MM.1S (cell line): Measurements from ENCODE around the gene EFCAB14.

Experiments
- DNase-seq: peaks from one replicate; pipeline ENCODE4 v3.0.0-alpha.2; 2015
- H2AFZ ChIP-seq: fragments of 300-600 bp; sonication (generic); 2 replicates; pipeline ENCODE4 v1.6.0; 2016; ENCODE audit warnings: antibody characterized with exemption, low read length
- H3F3A ChIP-seq: fragments of 300-600 bp; sonication (generic); 2 replicates; pipeline ENCODE4 v1.6.1; 2016; ENCODE audit warnings: mild to moderate bottlenecking, antibody characterized with exemption, low read length, moderate library complexity, mixed read lengths; ENCODE audit not compliant: insufficient read depth
- H3K27ac ChIP-seq: fragments of 300-600 bp; sonication (generic); 2 replicates; pipeline ENCODE4 v1.5.1; 2016; ENCODE audit warnings: mild to moderate bottlenecking, low read length
- H3K27me3 ChIP-seq: fragments of 300-600 bp; sonication (generic); replicated peaks from 2 replicates; pipeline ENCODE4 v1.6.0; 2016; ENCODE audit warnings: low read length; ENCODE audit not compliant: insufficient read depth
- H3K36me3 ChIP-seq: fragments of 300-600 bp; sonication (generic); replicated peaks from 2 replicates; pipeline ENCODE4 v1.6.1; 2016; ENCODE audit warnings: mild to moderate bottlenecking, low read length, mixed read lengths; ENCODE audit not compliant: insufficient read depth
- H3K4me1 ChIP-seq: fragments of 300-600 bp; sonication (generic); 2 replicates; pipeline ENCODE4 v1.6.1; 2016; ENCODE audit warnings: low read length, mixed read lengths
- H3K4me2 ChIP-seq: fragments of 300-600 bp; sonication (generic); 2 replicates; pipeline ENCODE4 v1.6.0; 2016; ENCODE audit warnings: low read depth, low read length
- H3K4me3 ChIP-seq: fragments of 300-600 bp; sonication (generic); 2 replicates; pipeline ENCODE4 v1.5.1; 2016; ENCODE audit warnings: low read length, mixed read lengths
- H3K79me2 ChIP-seq: fragments of 300-600 bp; sonication (generic); 2 replicates; pipeline ENCODE4 v1.6.1; 2016; ENCODE audit warnings: mixed run types, low read length, mixed read lengths
- H3K9ac ChIP-seq: fragments of 300-600 bp; sonication (generic); 2 replicates; pipeline ENCODE4 v1.6.1; 2016; ENCODE audit warnings: low read length, mixed read lengths
- H3K9me2 ChIP-seq: fragments of 300-600 bp; sonication (generic); replicated peaks from 2 replicates; pipeline ENCODE4 v1.6.1; 2016; ENCODE audit warnings: mild to moderate bottlenecking, low read length, mixed read lengths; ENCODE audit not compliant: insufficient read depth
- H3K9me3 ChIP-seq: fragments of 300-600 bp; sonication (generic); replicated peaks from 2 replicates; pipeline ENCODE4 v1.6.1; 2016; ENCODE audit warnings: mild to moderate bottlenecking, low read length, mixed read lengths; ENCODE audit not compliant: insufficient read depth
- H4K20me1 ChIP-seq: fragments of 300-600 bp; sonication (generic); 2 replicates; pipeline ENCODE4 v1.6.1; 2016; ENCODE audit warnings: mild to moderate bottlenecking, low read length, moderate library complexity, mixed read lengths; ENCODE audit not compliant: insufficient read depth
- CTCF ChIP-seq: fragments of 300-600 bp; sonication (generic); IDR thresholded peaks from 2 replicates; pipeline ENCODE4 v1.5.1; 2016; ENCODE audit warnings: antibody characterized with exemption, low read length, mixed read lengths
- EZH2 ChIP-seq: fragments of 300-600 bp; sonication (generic); optimal IDR thresholded peaks from 2 replicates; pipeline ENCODE3; 2017; ENCODE audit warnings: low read depth, mild to moderate bottlenecking, antibody characterized with exemption, low read length, mixed read lengths
- EZH2phosphoT487 ChIP-seq: fragments of 300-600 bp; sonication (generic); IDR thresholded peaks from 2 replicates; pipeline ENCODE4 v1.6.1; 2018; ENCODE audit warnings: antibody characterized with exemption, low read length

Gene EFCAB14

GRCh38 chr1:46646331-46646730 lies 72.6 kb downstream of the EFCAB14 start:
- no peak for DNase-seq
- Histone ChIP-seq H3K4me2 (no peak overlapping the region), H3K9me3 (no peaks in the 10 kb centered on the region), H3K36me3 (0 out of 2 replicates have a peak, but pooled peaks cover 4% of the 10 kb centered on the region), H4K20me1 (no peaks in the 10 kb centered on the region), H3K4me1 (no peaks in the 10 kb centered on the region), H3K4me3 (no peak overlapping the region), H3K9ac (no peak overlapping the region), H3F3A (no peaks in the 10 kb centered on the region), H2AFZ (no peak overlapping the region), H3K27ac (no peak overlapping the region), H3K27me3 (no peaks in the 10 kb centered on the region), H3K79me2 (no peaks in the 10 kb centered on the region), H3K9me2 (no peaks in the 10 kb centered on the region)
- TF ChIP-seq EZH2 (no peak), EZH2phosphoT487 (no peak), CTCF (no peak)

- no peaks in the 10 kb centered on the region for H3K4me1 ChIP-seq
Measured at GRCh38 chr1:46645815-46646214, 73.1 kb downstream of the EFCAB14 start.

GRCh38 chr1:46643368-46643775 lies 75.5 kb downstream of the EFCAB14 start:
- TF ChIP-seq EZH2phosphoT487, result no peak
- TF ChIP-seq CTCF, result no peak
- TF ChIP-seq EZH2, result no peak
- no peaks in the 10 kb centered on the region for H3K36me3 ChIP-seq
- no peak overlapping the region for H2AFZ ChIP-seq
- no peaks in the 10 kb centered on the region for H3K9me3 ChIP-seq
- no peak overlapping the region for H3K4me2 ChIP-seq
- H3F3A ChIP-seq, result no peaks in the 10 kb centered on the region
- no peaks in the 10 kb centered on the region for H3K27me3 ChIP-seq
- no peaks in the 10 kb centered on the region for H3K9me2 ChIP-seq
- no peak overlapping the region for H3K9ac ChIP-seq
- no peaks in the 10 kb centered on the region for H3K79me2 ChIP-seq
- no peak overlapping the region for H3K27ac ChIP-seq
- DNase-seq, result no peak
- no peaks in the 10 kb centered on the region for H3K4me1 ChIP-seq
- no peak overlapping the region for H3K4me3 ChIP-seq
- H4K20me1 ChIP-seq, result no peaks in the 10 kb centered on the region

More at GRCh38 chr1:46645815-46646214, 73.1 kb downstream of the EFCAB14 start:
- no peak overlapping the region for H3K9ac ChIP-seq
- H4K20me1 ChIP-seq, result no peaks in the 10 kb centered on the region
- H3K4me2 ChIP-seq, result no peak overlapping the region
- no peaks in the 10 kb centered on the region for H3K9me2 ChIP-seq
- no peaks in the 10 kb centered on the region for H3K79me2 ChIP-seq
- H3K9me3 ChIP-seq, result no peaks in the 10 kb centered on the region
- H3K27ac ChIP-seq, result no peak overlapping the region
- H3K27me3 ChIP-seq, result no peaks in the 10 kb centered on the region
- 0 out of 2 replicates have a peak, but pooled peaks cover 4% of the 10 kb centered on the region for H3K36me3 ChIP-seq
- no peak overlapping the region for H3K4me3 ChIP-seq
- no peaks in the 10 kb centered on the region for H3F3A ChIP-seq
- TF ChIP-seq EZH2 (no peak), EZH2phosphoT487 (no peak), CTCF (no peak)
- DNase-seq, result no peak
- H2AFZ ChIP-seq, result no peak overlapping the region
